GM18868 (cell line): ENCODE results near the gene ERRFI1.
A peak's percentile ranks its signal among the peaks of the same experiment; 100 is the strongest.
"Not testable (repeated sequence)": the region's sequence is repeated elsewhere in the genome, so short reads cannot be mapped to it uniquely, and the experiment has no call there.

Experiments
- ATAC-seq: cut with Tn5 transposase; IDR thresholded peaks from one replicate; pipeline ENCODE4 v1.9.1; 2021; ENCODE audit warnings: mild to moderate bottlenecking, moderate library complexity; ENCODE audit not compliant: unreplicated experiment

ERRFI1 gene, protein sequence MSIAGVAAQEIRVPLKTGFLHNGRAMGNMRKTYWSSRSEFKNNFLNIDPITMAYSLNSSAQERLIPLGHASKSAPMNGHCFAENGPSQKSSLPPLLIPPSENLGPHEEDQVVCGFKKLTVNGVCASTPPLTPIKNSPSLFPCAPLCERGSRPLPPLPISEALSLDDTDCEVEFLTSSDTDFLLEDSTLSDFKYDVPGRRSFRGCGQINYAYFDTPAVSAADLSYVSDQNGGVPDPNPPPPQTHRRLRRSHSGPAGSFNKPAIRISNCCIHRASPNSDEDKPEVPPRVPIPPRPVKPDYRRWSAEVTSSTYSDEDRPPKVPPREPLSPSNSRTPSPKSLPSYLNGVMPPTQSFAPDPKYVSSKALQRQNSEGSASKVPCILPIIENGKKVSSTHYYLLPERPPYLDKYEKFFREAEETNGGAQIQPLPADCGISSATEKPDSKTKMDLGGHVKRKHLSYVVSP

DNA sequence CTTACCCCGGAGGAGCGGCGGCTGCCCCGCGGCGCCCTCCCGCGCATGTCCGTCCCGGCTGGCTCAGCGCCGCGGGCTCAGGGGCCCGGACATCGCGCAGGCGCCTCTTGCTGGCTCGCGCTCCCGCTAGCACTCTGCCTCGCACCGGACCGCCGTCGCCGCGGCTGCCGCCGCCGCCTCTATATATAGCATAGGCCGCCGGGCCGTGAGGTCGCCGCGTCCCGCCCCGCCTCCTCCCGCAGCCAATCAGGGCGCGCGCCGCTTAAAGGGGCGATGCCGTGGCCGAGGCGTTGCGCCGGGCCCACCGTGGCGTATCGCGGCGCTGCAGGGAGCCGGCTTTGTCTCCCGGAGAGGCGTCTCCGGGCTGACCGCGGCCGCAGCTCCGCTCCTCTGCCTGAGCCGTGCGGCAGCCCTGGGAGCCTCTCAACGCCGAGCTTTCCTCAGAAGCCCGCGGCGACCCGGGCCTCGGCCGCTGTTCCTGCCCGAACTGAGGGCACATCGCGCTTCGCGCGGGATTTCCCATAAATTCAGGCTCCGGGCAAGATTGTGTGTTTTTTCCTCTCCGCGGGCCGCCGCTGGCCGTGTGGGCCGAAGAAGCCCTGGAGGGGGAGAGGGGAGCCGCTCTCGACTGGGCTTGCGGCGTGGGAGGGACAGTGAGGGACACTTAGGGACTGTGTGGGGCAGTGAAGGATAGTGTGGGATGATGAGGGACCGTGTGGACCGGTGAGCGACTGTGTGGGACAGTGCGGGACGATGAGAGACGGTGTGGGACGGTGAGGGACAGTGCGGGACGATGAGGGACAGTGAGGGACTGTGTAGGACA is at the start of gene ERRFI1:
ERRFI1 (minus strand) TSS at position 157 of the 823 bp plus-strand sequence. CDS start 10,690 bp downstream, outside the sequence.
- peak; percentile 91 for ATAC-seq

DNA sequence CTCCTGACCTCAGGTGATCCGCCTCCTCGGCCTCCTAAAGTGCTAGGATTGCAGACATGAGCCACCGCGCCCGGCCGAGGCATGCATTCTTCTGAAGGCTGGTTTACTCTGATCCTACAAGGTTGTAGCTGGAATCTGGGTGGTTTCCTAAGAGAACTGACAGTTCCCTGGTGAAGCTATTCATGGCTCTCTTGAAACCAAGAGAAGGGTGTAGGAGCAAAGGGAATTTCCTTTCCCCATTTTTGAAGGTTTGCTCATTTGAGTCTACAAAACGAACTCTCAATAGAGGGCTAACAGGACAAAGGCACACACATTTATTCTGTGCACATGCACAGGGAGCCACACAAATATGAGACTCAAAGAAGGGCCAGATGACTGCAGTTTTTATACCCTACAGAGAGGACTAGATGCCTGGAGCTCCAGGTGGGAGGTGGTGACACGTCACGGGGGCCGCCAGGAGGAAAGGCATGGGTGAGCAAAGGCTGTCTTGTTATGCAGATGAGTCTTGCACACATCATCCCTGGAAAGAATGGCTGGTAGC is 49.5 kb upstream of the ERRFI1 start:
- ATAC-seq: no peak

DNA sequence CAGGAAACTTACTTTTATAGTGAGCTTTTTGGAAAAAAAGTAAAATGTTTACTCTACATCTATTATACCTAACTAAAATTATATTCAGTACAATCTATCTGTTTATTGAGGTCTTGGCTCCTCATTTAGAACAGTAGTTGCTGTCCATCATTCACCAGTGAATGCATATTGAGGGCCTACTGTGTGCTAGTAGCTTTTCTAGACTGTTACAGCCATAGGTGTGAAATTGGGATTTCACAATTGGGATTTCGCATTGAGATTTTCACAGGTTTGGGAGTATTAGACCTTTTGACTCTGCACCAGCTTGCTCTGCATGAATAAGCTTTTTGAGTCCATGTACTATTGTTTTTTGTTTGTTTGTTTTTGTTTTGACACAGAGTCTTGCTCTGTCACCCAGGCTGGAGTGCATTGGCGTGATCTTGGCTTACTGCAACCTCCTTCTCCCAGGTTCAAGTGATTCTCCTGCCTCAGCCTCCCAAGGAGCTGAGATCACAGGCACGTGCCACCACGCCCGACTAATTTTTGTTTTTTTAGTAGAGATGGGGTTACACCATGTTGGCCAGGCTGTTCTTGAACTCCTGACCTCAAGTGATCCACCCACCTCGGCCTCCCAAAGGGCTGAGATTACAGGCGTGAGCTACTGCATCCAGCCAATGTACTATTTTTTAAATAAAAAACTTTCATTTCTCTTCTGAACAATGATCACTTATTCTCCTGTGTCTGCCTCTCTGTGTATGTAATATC is 47.2 kb upstream of the ERRFI1 start:
- ATAC-seq: no peak

DNA sequence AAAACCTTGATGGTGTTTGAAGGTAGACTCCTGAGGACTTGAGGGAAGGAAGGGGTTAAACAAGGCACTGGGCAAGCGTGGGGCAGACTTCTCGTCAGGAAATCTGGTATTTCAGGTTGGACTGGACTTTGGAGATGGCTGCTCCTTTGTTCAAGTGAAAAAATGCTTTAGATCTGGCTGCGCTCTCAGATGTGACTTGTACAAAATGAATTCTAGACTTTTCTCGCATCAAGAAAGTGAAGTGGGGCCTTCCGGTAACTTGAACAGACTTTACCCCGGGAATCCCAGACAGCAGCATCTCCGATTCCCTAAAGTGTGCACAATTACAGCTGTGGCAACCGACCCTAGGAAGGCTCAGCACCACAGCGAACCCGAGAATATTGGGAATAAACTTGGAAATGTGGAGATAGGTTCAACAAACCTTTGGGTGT is 44.3 kb upstream of the ERRFI1 start:
- ATAC-seq: no peak

DNA sequence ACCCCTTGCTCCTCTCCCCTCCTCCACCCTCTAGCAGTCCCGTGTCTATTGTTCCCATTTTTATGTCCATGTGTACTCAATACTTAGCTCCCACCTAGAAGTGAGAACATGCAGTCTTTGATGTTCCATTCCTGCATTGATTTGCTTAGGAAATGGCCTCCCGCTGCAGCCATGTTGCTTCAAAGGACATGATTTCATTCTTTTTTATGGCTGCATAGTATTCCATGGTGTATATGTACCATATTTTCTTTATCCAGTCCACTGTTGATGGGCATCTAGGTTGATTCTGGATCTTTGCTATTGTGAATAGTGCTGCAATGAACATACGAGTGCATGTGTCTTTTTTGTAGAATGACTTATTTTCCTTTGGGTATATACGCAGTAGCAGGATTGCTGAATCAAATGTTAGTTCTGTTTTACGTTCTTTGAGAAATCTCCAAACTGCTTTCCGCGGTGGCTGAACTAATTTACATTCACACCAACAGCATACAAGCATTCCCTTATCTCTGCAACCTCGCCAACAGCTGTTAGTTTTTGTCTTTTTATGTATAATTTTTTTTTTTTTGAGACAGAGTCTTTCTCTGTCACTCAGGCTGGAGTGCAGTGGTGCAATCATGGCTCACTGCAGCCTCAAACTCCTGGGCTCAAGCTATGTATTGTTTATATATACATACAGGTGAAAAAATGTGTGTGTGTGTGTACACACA is 43.7 kb upstream of the ERRFI1 start:
- not testable (repeated sequence) for ATAC-seq

DNA sequence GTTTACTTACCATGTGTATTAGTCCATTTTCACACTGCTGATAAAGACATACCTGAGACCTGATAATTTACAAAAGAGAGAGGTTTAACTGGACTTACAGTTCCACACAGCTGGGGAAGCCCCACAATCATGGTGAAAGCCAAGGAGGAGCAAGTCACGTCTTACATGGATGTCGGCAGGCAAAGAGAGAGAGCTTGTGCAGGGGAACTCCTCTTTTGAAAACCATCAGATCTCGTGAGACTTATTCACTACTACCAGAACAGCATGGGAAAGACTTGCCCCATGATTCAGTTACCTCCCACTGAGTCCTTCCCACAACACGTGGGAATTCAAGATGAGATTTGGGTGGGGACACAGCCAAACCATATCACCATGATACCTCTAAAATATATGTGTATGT is 39.3 kb upstream of the ERRFI1 start:
- no peak for ATAC-seq

DNA sequence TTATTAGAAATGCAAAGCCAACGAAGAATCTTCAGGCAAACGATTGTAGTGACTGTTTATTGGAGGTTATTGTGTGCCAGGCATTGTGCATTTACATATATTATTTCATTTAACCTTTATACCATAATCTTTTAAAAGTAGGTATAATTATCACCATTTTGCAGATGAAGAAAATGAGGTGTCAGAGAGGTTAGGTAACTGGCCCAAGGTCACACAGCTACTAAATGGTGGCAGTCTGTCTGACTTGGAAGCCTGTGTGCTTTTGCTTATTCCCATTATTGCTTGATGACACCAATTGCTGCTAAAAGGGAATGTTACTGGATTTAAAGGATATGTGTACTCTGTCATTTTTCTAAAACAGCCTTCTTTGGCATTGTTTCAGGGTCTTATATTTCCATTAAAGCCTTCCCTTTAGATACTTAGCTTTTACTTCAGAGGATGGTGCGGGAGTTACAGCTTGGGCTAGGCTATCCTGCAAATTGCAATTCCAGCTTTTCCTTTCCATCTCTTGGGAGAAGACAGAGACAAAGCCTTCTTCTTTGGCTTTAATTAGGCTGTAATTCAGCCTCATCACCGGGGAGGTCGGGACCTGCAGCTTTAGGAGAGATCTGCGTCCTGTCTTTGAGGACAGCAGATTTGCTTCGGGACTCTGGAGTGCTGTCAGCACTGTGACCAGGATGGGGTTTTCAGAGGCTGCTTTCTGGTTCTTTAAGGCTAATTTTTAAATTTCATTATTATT is 37.4 kb upstream of the ERRFI1 start:
- ATAC-seq: no peak

DNA sequence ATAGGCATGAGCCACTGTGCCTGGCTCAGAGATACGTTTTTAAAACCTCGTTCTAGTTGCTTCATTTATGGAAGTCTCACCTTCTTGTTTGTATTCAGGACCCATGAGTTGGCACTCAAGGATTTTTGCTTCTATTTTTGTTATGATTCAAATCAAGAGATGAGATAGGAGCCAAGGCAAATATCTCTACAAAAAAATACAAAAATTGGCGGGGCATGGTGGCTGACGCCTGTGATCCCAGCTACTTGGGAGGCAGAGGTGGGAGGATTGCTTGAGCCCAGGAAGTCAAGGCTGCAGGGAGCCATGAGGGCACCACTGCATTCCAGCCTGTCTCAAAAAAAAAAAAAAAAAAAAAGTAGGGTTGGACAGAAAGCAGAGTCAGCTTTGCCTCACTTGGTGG is 36.8 kb upstream of the ERRFI1 start:
- no peak for ATAC-seq

DNA sequence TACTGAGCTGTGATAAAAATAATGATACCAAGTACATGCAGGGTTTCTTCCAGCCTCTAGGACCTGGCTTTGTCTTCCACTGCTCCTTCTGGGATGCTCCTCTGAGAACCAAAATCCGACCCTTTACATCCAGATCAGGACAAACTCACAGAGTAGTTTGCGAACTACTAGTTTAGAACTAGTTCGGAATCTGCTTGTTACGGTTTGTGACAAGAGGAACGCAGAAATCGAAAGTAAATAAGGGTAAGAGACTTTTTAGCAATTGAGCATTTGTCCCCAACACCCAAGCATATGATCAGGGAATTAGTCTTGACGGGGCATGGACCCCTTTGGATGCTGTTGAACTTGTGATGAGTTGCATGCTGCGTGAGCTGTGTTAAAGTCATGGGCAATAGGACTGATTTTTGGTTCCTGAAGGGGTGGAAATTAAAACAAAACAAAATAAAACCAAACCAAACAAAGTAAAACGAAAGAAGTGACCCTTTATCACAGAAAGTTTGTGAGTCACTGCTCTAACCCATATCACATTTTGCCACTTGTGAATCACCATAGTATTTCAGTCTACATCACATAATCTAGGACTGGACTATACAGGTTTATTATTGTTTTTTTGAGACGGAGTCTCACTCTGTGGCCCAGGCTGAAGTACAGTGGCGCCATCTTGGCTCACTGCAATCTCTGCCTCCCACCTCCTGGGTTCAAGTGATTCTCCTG is 35.7 kb upstream of the ERRFI1 start:
- no peak for ATAC-seq

DNA sequence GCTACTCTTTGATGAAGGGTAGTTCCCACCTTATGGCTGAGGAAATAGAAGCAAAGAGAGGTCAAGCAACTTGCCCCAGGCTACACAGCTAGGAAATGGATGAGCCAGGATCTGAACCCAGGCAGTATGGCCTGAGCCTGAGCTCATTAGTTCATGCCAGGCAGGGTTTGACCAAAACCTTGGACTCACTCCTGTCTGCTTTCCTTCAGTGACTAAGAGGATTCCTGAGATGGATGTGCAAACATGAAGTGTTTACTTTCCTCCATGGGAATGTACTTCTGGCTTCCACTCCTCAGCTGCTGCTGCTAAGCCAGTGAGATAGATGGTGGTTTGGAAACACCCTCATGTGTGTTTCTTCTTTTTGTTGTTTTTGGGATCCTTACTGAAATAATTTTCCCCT is 35.1 kb upstream of the ERRFI1 start:
- no peak for ATAC-seq

DNA sequence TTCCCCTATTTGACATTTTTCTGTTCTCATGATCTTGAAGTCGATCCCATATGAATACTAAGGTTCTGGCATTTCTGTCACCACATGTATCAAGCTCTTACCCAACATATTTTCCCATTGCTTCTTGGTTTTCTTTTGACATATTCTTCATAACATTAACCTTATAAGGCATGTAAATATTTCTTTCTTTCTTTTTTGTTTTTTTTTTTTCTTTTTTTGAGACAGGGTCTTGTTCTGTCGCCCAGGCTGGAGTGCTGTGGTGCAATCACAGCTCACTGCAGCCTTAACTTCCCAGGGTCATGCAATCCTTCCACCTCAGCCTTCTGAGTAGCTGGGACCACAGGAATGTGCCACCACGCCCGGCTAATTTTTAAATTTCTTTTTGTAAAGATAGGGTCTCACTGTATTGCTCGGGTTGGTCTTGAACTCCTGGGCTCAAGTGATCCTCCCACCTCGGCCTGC is 33.1 kb upstream of the ERRFI1 start:
- ATAC-seq: no peak

DNA sequence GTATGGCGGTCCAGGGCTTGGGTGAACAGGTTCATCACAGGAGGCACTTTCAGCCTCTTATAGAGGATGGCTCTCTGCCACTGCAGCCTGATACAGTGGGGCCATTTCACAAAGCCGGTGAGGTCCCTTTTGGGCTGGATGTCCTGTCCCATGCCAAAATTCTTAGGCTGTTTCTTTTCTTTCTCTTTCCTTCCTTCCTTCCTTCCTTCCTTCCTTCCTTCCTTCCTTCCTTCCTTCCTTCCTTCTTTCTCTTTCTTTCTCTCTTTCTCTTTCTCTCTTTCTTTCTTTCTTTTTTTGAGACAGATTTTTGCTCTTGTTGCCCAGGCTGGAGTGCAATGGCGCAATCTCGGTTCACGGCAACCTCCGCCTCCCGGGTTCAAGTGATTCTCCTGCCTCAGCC is 31.7 kb upstream of the ERRFI1 start:
- not testable (repeated sequence) for ATAC-seq

DNA sequence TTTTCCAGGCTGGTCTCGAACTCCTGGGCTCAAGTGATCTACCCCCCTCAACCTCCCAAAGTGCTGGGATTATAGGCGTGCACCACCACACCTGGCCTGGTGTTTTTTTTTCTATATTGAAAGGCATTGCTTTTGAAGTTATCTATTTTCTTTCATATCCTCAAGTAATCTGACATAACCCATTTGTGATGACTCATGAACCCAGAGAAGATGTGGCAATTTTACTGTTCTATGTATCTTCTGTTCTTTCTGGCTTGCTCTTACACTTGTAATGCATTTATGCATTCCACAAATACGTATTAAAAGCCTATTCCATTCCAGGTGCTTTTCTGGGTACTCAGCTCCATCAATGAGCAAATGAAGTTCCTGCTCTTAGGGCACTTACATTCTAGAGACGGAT is 29.9 kb upstream of the ERRFI1 start:
- no peak for ATAC-seq

DNA sequence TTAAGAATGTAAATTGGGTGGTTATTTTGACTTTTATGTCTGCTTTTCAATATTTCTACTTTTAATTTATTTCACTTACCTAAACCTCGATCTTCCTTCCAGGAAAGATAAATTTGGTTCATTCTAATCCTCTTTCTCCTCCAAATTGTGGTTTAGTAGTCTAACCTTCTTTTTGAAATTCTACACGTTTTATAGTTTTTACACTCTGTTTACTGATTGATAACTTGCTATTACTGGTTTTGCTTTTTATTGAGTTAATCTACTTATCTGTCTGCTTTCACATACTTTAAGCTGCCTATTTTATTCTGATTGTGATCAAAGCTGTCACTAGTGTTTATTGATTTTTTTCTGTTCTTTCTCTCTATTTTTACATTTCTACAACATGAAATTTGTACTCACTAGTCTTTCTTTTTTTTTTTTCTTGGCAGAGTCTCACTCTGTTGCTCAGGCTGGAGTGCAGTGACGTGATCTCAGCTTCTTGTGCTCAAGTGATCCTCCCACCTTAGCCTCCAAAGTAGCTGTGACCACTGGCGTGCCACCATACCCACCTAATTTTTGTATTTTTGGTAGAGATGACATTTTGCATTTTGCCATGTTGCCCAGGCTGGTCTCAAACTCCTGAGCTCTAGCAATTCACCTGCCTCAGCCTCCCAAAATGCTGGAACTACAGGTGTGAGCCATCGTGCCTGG is 27.9 kb upstream of the ERRFI1 start:
- no peak for ATAC-seq

DNA sequence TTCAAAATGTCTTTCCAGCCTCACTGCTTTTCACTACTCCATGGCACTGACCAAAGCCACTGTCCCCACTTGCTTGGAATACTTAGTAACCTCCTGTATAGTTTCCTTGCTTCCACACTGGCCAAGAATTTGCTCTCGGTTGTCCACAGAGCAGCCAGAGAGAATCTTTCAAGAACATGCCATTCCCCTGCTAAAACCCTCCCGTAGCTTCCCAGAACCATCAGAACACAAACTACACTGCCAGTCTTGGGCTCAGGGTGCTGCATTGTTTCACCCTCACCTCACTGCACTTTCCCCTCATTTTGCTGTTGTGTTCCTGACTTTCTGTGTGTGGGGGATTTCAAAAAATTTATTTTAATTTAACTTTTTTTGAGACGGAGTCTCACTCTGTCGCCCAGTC is 25.5 kb upstream of the ERRFI1 start:
- no peak for ATAC-seq

DNA sequence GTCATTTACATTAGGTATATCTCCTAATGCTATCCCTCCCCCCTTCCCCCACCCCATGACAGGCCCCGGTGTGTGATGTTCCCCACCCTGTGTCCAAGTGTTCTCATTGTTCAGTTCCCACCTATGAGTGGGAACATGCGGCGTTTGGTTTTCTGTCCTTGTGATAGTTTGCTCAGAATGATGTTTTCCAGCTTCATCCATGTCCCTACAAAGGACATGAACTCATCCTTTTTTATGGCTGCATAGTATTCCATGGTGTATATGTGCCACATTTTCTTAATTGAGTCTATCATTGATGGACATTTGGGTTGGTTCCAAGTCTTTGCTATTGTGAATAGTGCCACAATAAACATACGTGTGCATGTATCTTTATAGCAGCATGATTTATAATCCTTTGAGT is 23.1 kb upstream of the ERRFI1 start:
- ATAC-seq: not testable (repeated sequence)

DNA sequence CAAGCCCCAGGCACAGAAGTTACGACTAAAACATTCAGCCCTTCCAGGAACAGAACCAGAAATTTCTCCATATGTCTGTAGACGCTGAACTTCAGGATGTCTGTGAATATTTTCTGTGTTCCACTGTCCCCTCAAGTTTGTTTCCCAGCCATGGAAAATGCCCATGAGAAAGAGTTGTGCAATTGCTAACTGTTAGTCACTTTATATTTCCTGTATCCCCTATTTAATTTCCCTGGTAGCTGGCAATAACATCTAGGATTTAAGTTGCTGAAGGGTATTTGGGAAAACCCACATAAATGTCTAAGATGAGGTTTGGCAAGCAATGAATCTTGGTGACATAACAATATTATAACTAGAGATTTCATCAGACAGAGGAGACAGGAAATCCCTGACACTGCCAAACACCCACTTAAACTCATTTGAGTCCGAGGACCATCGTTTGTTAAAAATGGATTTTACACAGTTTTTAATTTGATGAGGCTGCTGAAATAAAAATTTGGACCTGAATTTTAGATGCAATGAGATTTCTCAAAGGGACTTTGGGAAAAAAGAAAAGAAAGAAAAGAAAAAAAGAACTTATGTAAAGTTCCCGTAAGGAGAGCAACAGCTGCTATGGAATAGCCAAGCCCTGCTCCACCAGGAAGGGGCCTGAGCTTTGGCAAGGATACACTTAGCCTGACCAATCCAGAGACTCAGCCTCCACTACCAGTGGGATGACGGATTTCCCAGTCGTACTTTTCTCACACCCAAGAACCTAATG is 21.8 kb upstream of the ERRFI1 start:
- no peak for ATAC-seq

DNA sequence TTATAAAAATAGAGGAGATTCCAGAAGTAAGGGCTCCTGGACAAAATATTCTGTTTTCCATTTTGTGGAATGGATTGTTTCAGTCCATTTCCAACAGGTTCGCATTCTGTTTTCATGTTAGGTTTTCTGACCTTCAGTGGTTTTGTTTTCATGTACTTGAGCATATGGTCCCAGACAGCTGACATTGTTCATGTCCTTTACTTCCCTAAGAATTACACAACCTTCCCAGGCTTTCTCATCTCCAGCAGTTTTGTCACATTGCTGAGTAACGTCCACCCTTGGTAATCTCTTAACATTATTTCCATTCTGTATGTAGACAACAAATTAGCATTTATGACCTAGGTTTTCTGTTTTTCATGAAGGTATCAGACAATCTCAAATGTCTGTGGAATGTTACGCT is 21.0 kb upstream of the ERRFI1 start:
- no peak for ATAC-seq
